ENCODE data around the gene RPS27. TPM values are rescaled to one million over a fixed set of nuclear protein-coding genes. Genes with fewer than 3 reads are reported as not detected.
A peak's percentile ranks its signal among the peaks of the same experiment; 100 is the strongest.

Gene RPS27
- total and polyA plus RNA-seq, 2 of the 13 experiments (the other 11 are each of a cell fraction or from before 2014, with no cell fraction given) = 3,737 to 9,964 TPM

DNA sequence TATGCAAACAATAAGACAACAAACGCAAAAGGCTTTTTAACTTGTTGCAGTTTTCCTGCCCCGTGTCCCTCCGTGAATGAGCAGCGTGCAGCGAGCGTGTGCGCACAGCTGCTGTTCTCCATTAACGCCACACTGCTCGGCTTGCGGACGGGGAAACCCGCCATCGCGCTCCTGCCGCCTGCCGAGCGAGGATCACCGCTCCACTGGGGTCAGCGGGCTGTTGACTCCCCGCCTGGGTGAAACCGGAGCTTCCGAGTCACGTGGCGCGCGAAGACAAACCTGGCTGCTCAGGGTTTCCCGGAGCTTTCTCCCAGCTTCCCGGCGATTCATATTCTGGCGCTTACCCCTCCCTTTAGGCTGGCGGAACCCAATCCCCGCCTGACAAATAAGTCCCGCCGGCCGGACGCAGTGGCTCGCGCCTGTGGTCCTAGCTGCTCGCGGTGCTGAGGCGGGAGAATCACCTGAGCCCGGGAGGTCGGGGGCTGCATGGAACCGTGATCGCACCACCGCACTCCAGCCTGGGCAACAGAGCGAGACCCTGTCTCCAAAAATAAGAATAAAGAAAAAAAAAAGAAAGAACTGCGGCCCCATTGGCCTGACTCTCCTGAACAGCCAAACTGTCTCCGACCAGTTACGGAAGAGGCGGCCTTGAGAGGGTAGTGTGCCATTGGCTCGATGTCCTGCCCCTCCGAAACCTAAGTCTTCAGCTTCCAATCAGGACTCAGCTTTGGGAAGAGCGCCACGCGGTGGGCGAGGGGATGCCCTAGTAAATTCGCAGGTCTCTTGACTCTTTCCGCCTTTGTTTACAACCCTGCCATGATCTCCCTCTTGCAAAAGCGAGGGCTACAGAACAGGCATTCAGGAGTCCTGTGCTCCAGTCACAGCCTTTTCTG lies 23.2 kb upstream of the RPS27 start, which contains the start of gene CREB3L4 (continued):
- TF ChIP-seq, protein P1, sequence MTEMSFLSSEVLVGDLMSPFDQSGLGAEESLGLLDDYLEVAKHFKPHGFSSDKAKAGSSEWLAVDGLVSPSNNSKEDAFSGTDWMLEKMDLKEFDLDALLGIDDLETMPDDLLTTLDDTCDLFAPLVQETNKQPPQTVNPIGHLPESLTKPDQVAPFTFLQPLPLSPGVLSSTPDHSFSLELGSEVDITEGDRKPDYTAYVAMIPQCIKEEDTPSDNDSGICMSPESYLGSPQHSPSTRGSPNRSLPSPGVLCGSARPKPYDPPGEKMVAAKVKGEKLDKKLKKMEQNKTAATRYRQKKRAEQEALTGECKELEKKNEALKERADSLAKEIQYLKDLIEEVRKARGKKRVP (CRISPR knock-in tag; IDR thresholded peaks at IDR 0.05) = 0 out of 4 replicates have a peak, but pooled peaks of 1 of the 2 experiments have one; percentile 50
- TF ChIP-seq, protein P2, sequence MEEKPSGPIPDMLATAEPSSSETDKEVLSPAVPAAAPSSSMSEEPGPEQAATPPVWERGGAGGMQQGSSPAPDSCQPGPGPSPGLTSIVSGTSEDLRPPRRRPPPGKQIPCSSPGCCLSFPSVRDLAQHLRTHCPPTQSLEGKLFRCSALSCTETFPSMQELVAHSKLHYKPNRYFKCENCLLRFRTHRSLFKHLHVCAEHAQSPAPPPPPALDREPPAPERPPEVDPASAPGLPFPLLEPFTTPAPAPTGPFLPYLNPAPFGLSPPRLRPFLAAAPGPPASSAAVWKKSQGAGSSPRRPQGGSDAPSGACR (CRISPR knock-in tag; IDR thresholded peaks at IDR 0.05) = peak; percentile 38; the same call in 1 of the 2 replicates
- TF ChIP-seq ZNF629 (CRISPR knock-in tag; conservative IDR thresholded peaks at IDR 0.05) (no peak), ZFP36L1 (CRISPR knock-in tag; IDR thresholded peaks at IDR 0.05) (peak; percentile 47; the same call in 1 of the 2 replicates), ZNF761 (CRISPR knock-in tag; conservative IDR thresholded peaks at IDR 0.05) (peak; percentile 98), ZNF432 (CRISPR knock-in tag; IDR thresholded peaks at IDR 0.05; ENCODE audit: borderline replicate concordance) (no peak), ZBTB33 (CRISPR knock-in tag; IDR thresholded peaks at IDR 0.05) (no peak), SMAD3 (CRISPR knock-in tag; IDR thresholded peaks at IDR 0.05) (peak; percentile 75), ONECUT2 (CRISPR knock-in tag; IDR thresholded peaks at IDR 0.05) (no peak), POGZ (CRISPR knock-in tag; IDR thresholded peaks at IDR 0.05) (peak; percentile 79), ZNF362 (CRISPR knock-in tag; IDR thresholded peaks at IDR 0.05; ENCODE audit: borderline replicate concordance) (peak; percentile 90), NR2F2 (IDR thresholded peaks at IDR 0.05; ENCODE audit: borderline replicate concordance, low read depth) (no peak), PREB (CRISPR knock-in tag; IDR thresholded peaks at IDR 0.05) (no peak), MIXL1 (CRISPR knock-in tag; IDR thresholded peaks at IDR 0.05) (peak; percentile 69; the same call in 1 of the 2 replicates), GTF2F1 (IDR thresholded peaks at IDR 0.05; ENCODE audit: low read length) (peak; percentile 48; the same call in 1 of the 2 replicates)
